ENCODE data around the gene PCDHGC3.

GRCh38 chr5:141492168-141492885, 16.6 kb downstream of the PCDHGC3 start:
- TF ChIP-seq CTCF (conservative IDR thresholded peaks at IDR 0.05 in 1 of 2, IDR thresholded peaks at IDR 0.05 in 1 of 2; ENCODE audit: extremely low read depth in 1 of 2, insufficient read depth in 1 of 2, low read depth in 1 of 2, low read length in 2 of 2) (no peak), EZH2 (IDR thresholded peaks at IDR 0.05; ENCODE audit: borderline replicate concordance, low read length) (no peak)
